B cell (primary cell): ENCODE measurements around the gene MON2.

Experiments
- EZH2 ChIP-seq: IDR thresholded peaks from 2 replicates; pipeline ENCODE4 v1.6.1; 2012; ENCODE audit warnings: borderline replicate concordance, low read depth, mild to moderate bottlenecking, moderate library complexity, low read length; ENCODE audit not compliant: insufficient read depth, poor library complexity, severe bottlenecking
- TF ChIP-seq, protein P1 (sequence below): fragments of 200-600 bp; IDR thresholded peaks from one replicate; pipeline ENCODE4 v1.8.0; 2022; ENCODE audit warnings: antibody characterized with exemption, mild to moderate bottlenecking

- TF ChIP-seq, protein P1, sequence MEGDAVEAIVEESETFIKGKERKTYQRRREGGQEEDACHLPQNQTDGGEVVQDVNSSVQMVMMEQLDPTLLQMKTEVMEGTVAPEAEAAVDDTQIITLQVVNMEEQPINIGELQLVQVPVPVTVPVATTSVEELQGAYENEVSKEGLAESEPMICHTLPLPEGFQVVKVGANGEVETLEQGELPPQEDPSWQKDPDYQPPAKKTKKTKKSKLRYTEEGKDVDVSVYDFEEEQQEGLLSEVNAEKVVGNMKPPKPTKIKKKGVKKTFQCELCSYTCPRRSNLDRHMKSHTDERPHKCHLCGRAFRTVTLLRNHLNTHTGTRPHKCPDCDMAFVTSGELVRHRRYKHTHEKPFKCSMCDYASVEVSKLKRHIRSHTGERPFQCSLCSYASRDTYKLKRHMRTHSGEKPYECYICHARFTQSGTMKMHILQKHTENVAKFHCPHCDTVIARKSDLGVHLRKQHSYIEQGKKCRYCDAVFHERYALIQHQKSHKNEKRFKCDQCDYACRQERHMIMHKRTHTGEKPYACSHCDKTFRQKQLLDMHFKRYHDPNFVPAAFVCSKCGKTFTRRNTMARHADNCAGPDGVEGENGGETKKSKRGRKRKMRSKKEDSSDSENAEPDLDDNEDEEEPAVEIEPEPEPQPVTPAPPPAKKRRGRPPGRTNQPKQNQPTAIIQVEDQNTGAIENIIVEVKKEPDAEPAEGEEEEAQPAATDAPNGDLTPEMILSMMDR, result no peak
- TF ChIP-seq EZH2, result no peak
These were observed 73.7 kb downstream of the MON2 start for GRCh38 chr12:62540354-62540753.
